IMR-90 (cell line): ENCODE data around the gene AKAP12. TPM values are rescaled to one million over a fixed set of nuclear protein-coding genes. Genes with fewer than 3 reads are reported as not detected.

Experiments used
- ATAC-seq: fragments of 200-7000 bp; cut with Tn5 transposase; 2 replicates; pipeline ENCODE4 v1.9.1; 2020; ENCODE audit warnings: low read depth, mild to moderate bottlenecking, moderate library complexity
- BruUV-seq: library from RNA; stranded (reverse); fragments of 400-500 nt; replicated peaks from 2 replicates; lab custom pipeline; 2021; lab: Mats Ljungman, UMichigan
- CTCF ChIA-PET: fragments of 300-600 bp; formaldehyde crosslinking; extraction: SDS; loops from one replicate; lab custom pipeline; 2021; ENCODE audit warnings: antibody characterized with exemption; lab: Yijun Ruan, JAX
- POLR2A ChIA-PET: fragments of 300-600 bp; sonication (Branson Sonifier 250); formaldehyde crosslinking; loops from one replicate; lab custom pipeline; 2022; ENCODE audit warnings: antibody characterized with exemption; ENCODE audit not compliant: unreplicated experiment; lab: Charles Lee
- DNase-seq: peaks from one replicate; pipeline ENCODE4 v3.0.0; 2013
- H2AFZ ChIP-seq: replicated peaks from 2 replicates; pipeline ENCODE3; 2013; ENCODE audit warnings: low read length, mild to moderate bottlenecking; ENCODE audit not compliant: poor library complexity
- H2AK5ac ChIP-seq: 2 replicates; pipeline ENCODE4 v1.6.1; 2013; ENCODE audit warnings: low read depth, low read length, inconsistent platforms
- H2AK9ac ChIP-seq: replicated peaks from 2 replicates; pipeline ENCODE3; 2013; ENCODE audit warnings: mild to moderate bottlenecking, low read depth, low read length, moderate library complexity; ENCODE audit not compliant: poor library complexity
- H2BK120ac ChIP-seq: 2 replicates; pipeline ENCODE4 v1.6.1; 2013; ENCODE audit warnings: low read depth, low read length, inconsistent platforms
- H2BK15ac ChIP-seq: 3 replicates; pipeline ENCODE4 v1.6.1; 2013; ENCODE audit warnings: low read depth, low read length, inconsistent platforms
- H2BK20ac ChIP-seq: 2 replicates; pipeline ENCODE4 v1.6.1; 2013; ENCODE audit warnings: low read depth, mild to moderate bottlenecking, inconsistent platforms, low read length, moderate library complexity
- H2BK5ac ChIP-seq: 2 replicates; pipeline ENCODE4 v1.6.1; 2013; ENCODE audit warnings: mild to moderate bottlenecking, low read depth, low read length, inconsistent platforms; ENCODE audit not compliant: poor library complexity, severe bottlenecking
- H3K14ac ChIP-seq: replicated peaks from 2 replicates; pipeline ENCODE4 v1.6.1; 2013; ENCODE audit warnings: low read depth, low read length, inconsistent platforms
- H3K18ac ChIP-seq: 2 replicates; pipeline ENCODE4 v1.6.1; 2013; ENCODE audit warnings: low read depth, low read length, control low read depth
- H3K23ac ChIP-seq: 2 replicates; pipeline ENCODE4 v1.6.1; 2013; ENCODE audit warnings: low read depth, low read length, inconsistent platforms
- H3K27ac ChIP-seq: 2 replicates; pipeline ENCODE4 v1.5.1; 2013; ENCODE audit warnings: mild to moderate bottlenecking, control low read depth, low read length; ENCODE audit not compliant: insufficient read depth
- H3K27me3 ChIP-seq: 2 replicates; pipeline ENCODE4 v1.6.1; 2013; ENCODE audit warnings: low read length; ENCODE audit not compliant: control insufficient read depth, insufficient read depth
- H3K36me3 ChIP-seq: 2 replicates; pipeline ENCODE4 v1.6.1; 2013; ENCODE audit warnings: low read length, mixed read lengths; ENCODE audit not compliant: control insufficient read depth, insufficient read depth
- H3K4ac ChIP-seq: 2 replicates; pipeline ENCODE4 v1.6.1; 2013; ENCODE audit warnings: low read depth, low read length, inconsistent platforms
- H3K4me1 ChIP-seq: 2 replicates; pipeline ENCODE4 v1.6.1; 2013; ENCODE audit warnings: low read length, mixed read lengths; ENCODE audit not compliant: control insufficient read depth, insufficient read depth
- H3K4me2 ChIP-seq: 2 replicates; pipeline ENCODE4 v1.6.1; 2013; ENCODE audit warnings: low read depth, mild to moderate bottlenecking, control low read depth, low read length, moderate library complexity
- H3K4me3 ChIP-seq: 2 replicates; pipeline ENCODE4 v1.5.1; 2013; ENCODE audit warnings: low read depth, mild to moderate bottlenecking, control low read depth, low read length, moderate library complexity; ENCODE audit not compliant: insufficient read depth
- H3K56ac ChIP-seq: 2 replicates; pipeline ENCODE4 v1.6.1; 2013; ENCODE audit warnings: low read length, inconsistent platforms; ENCODE audit not compliant: insufficient read depth; ENCODE audit errors: extremely low read depth
- H3K79me1 ChIP-seq, 2 experiments: 2 replicates each; pipeline ENCODE4 v1.6.1; 2013; ENCODE audit warnings: low read length in 2 of 2, inconsistent platforms in 1 of 2, low read depth in 1 of 2
- H3K9ac ChIP-seq: 2 replicates; pipeline ENCODE4 v1.6.1; 2013; ENCODE audit warnings: low read depth, low read length, control low read depth
- H3K9me1 ChIP-seq: 2 replicates; pipeline ENCODE4 v1.6.1; 2013; ENCODE audit warnings: low read length, inconsistent platforms; ENCODE audit not compliant: insufficient read depth
- H3K9me3 ChIP-seq: 2 replicates; pipeline ENCODE4 v1.6.1; 2013; ENCODE audit warnings: low read length; ENCODE audit not compliant: control insufficient read depth, insufficient read depth
- H4K20me1 ChIP-seq: 2 replicates; pipeline ENCODE4 v1.6.1; 2013; ENCODE audit warnings: low read length, inconsistent platforms; ENCODE audit not compliant: insufficient read depth
- H4K5ac ChIP-seq: 2 replicates; pipeline ENCODE4 v1.6.1; 2013; ENCODE audit warnings: mild to moderate bottlenecking, low read depth, low read length, control low read depth
- H4K8ac ChIP-seq, 2 experiments: 2 replicates each; pipeline ENCODE4 v1.6.1; 2013; ENCODE audit warnings: low read depth in 2 of 2, low read length in 2 of 2, control low read depth in 1 of 2, inconsistent platforms in 1 of 2
- H4K91ac ChIP-seq: 2 replicates; pipeline ENCODE4 v1.6.1; 2013; ENCODE audit warnings: low read depth, low read length, inconsistent platforms; ENCODE audit not compliant: insufficient read depth
- BHLHE40 ChIP-seq: fragments of 150-350 bp; IDR thresholded peaks from 2 replicates; pipeline ENCODE4 v1.6.1; 2016; ENCODE audit warnings: mild to moderate bottlenecking, low read depth, low read length
- CEBPB ChIP-seq: IDR thresholded peaks from 2 replicates; pipeline ENCODE4 v1.6.1; 2012; ENCODE audit warnings: low read depth, low read length, improper control_type of control experiment
- FOS ChIP-seq: fragments of 150-350 bp; IDR thresholded peaks from 2 replicates; pipeline ENCODE4 v1.6.1; 2016; ENCODE audit warnings: low read depth, low read length
- MXI1 ChIP-seq: IDR thresholded peaks from 2 replicates; pipeline ENCODE4 v1.6.1; 2012; ENCODE audit warnings: low read depth, mild to moderate bottlenecking, low read length, moderate library complexity, borderline replicate concordance
- POLR2A ChIP-seq: IDR thresholded peaks from 2 replicates; pipeline ENCODE4 v1.6.1; 2012; ENCODE audit warnings: mild to moderate bottlenecking, low read depth, low read length
- RAD21 ChIP-seq: IDR thresholded peaks from 2 replicates; pipeline ENCODE4 v1.6.1; 2012; ENCODE audit warnings: low read length, improper control_type of control experiment
- USF2 ChIP-seq: fragments of 150-350 bp; IDR thresholded peaks from 2 replicates; pipeline ENCODE4 v1.6.1; 2017; ENCODE audit warnings: mild to moderate bottlenecking, antibody characterized with exemption, low read length, low read depth
- WGBS, 2 experiments: methylation state at CpG; one replicate each; pipeline versions ENCODE4 v1.1.5 to v1.1.7; 2013; ENCODE audit warnings: missing lambda C conversion rate in 2 of 2; ENCODE audit not compliant: insufficient read length in 1 of 2; ENCODE audit errors: extremely low coverage in 2 of 2; 5-methylcytosine and 5-hydroxymethylcytosine counted together
- dilution Hi-C: fragments of 300-500 bp; cut with HindIII; formaldehyde crosslinking; loops from one replicate; pipeline ENCODE4 v1.14.3; 2018; ENCODE audit warnings: low sequenced_read_pairs; ENCODE audit not compliant: unreplicated experiment
- in situ Hi-C: fragments of 300-500 bp; cut with MboI; formaldehyde crosslinking; loops from 3 replicates; pipeline ENCODE4 v1.14.3; 2019; ENCODE audit warnings: low sequenced_read_pairs, inconsistent platforms, mixed read lengths
- intact Hi-C: fragments of 100-400 bp; cut with micrococcal nuclease; formaldehyde crosslinking; loops from 2 replicates; pipeline ENCODE4 v1.10.0; 2022
- polyA plus RNA-seq, 3 experiments: library from polyadenylated mRNA; depleted of rRNA; stranded (reverse); fragments of >200 nt; gene quantifications; 2 replicates each; pipeline ENCODE4 v1.2.3, GENCODE V29; 2012; ENCODE audit warnings: low replicate concordance in 1 of 3
- total RNA-seq: library from RNA; depleted of rRNA; stranded (reverse); fragments of >200 nt; gene quantifications from 2 replicates; pipeline ENCODE4 v1.2.3, GENCODE V29; 2012

The AKAP12 gene
- total and polyA plus RNA-seq, 2 of the 4 experiments (the other 2 are of a cell fraction): 56.0 to 118 TPM

GRCh38 chr6:151255811-151256210 lies 16.0 kb downstream of the AKAP12 start:
- peaks cover 0 to 3% of the 10 kb centered on the region in 2 experiments; a peak in 2 of 4 replicates for H3K79me1 ChIP-seq
- no peak overlapping the region for H2BK120ac ChIP-seq
- dilution Hi-C loops: no loop called here
- no TSS peak for BruUV-seq
- no peak overlapping the region for H2BK5ac ChIP-seq
- H3K4me3 ChIP-seq: no peak overlapping the region
- 0 out of 2 replicates have a peak, but pooled peaks cover 2% of the 10 kb centered on the region for H3K36me3 ChIP-seq
- no peak for TF ChIP-seq POLR2A
- TF ChIP-seq BHLHE40: no peak
- TF ChIP-seq MXI1: no peak
- TF ChIP-seq CEBPB: no peak
- no peak for TF ChIP-seq FOS
- no peak for TF ChIP-seq USF2
- TF ChIP-seq RAD21: no peak
- H2BK15ac ChIP-seq: 0 out of 3 replicates have a peak overlapping the region, but pooled peaks have one; percentile 4
- ATAC-seq (no peak), DNase-seq (no peak)
- H3K27ac ChIP-seq: no peak overlapping the region
- WGBS, 2 experiments: 100% methylated on average over 1 of the region's 3 CpGs; no CpG with 5 or more reads in 1 of the 2 experiments
- no peaks in the 10 kb centered on the region for H3K27me3 ChIP-seq
- ChIA-PET CTCF (no interaction called here), POLR2A (no interaction called here)
- no peak overlapping the region for H4K5ac ChIP-seq
- H3K56ac ChIP-seq: no peak overlapping the region
- no peak overlapping the region for H2BK20ac ChIP-seq
- no peaks in the 10 kb centered on the region for H3K9me3 ChIP-seq
- H3K4me2 ChIP-seq: no peak overlapping the region
- intact Hi-C loops: no loop called here
- no peak overlapping the region for H3K14ac ChIP-seq
- no peak overlapping the region for H2AK9ac ChIP-seq
- no peak overlapping the region for H3K9ac ChIP-seq
- H3K4me1 ChIP-seq: peaks cover 10% of the 10 kb centered on the region
- H4K8ac ChIP-seq: no peak overlapping the region
- H3K23ac ChIP-seq: no peak overlapping the region
- H4K20me1 ChIP-seq: no peaks in the 10 kb centered on the region
- H2AFZ ChIP-seq: no peak overlapping the region
- no peak overlapping the region for H3K4ac ChIP-seq
- in situ Hi-C loops: no loop called here
- H3K18ac ChIP-seq: no peak overlapping the region
- 0 out of 2 replicates have a peak overlapping the region, but pooled peaks have one; percentile 0 for H4K91ac ChIP-seq
- H2AK5ac ChIP-seq: no peak overlapping the region
- H3K9me1 ChIP-seq: no peaks in the 10 kb centered on the region; the same call in 1 of the 2 replicates
